Lower lobe of right lung (tissue), 2 donors: ENCODE results near the gene SSBP1. TPM values are rescaled to one million over a fixed set of nuclear protein-coding genes. Genes with fewer than 3 reads are reported as not detected.
"Not testable (repeated sequence)": the region's sequence is repeated elsewhere in the genome, so short reads cannot be mapped to it uniquely, and the experiment has no call there.

Experiments
- ATAC-seq, 2 donors: fragments of 200-7000 bp; cut with Tn5 transposase; one replicate each; pipeline ENCODE4 v1.9.1; 2020 to 2022; ENCODE audit warnings: mild to moderate bottlenecking in 2 of 2, moderate library complexity in 2 of 2
- DNase-seq: peaks from one replicate; pipeline ENCODE4 v3.0.0-alpha.2; 2020
- H3K27ac ChIP-seq: fragments of 200-600 bp; one replicate; pipeline ENCODE4 v1.8.0; 2022
- H3K27me3 ChIP-seq: fragments of 200-600 bp; one replicate; pipeline ENCODE4 v1.8.0; 2022; ENCODE audit warnings: low read depth
- H3K36me3 ChIP-seq: fragments of 200-600 bp; one replicate; pipeline ENCODE4 v1.8.0; 2022; ENCODE audit warnings: mild to moderate bottlenecking
- H3K4me1 ChIP-seq: fragments of 200-600 bp; one replicate; pipeline ENCODE4 v1.8.0; 2022
- H3K4me3 ChIP-seq: fragments of 200-600 bp; one replicate; pipeline ENCODE4 v1.8.0; 2022; ENCODE audit warnings: mild to moderate bottlenecking
- H3K9me3 ChIP-seq: fragments of 200-600 bp; one replicate; pipeline ENCODE4 v1.8.0; 2022
- intact Hi-C: fragments of 100-400 bp; cut with DNase I; formaldehyde crosslinking; loops from one replicate; pipeline ENCODE4 v1.11.0; 2022
- total RNA-seq: library from RNA; stranded (reverse); fragmentation: NEBNext Ultra II Directional; extraction: Animal tissue kit (Norgen Biotek cat#: 25700); gene quantifications from one replicate; pipeline ENCODE4 v1.2.1, GENCODE V29; 2021
- TF ChIP-seq, protein P1 (sequence below): fragments of 200-600 bp; IDR thresholded peaks from one replicate; pipeline ENCODE4 v1.8.0; 2022; ENCODE audit warnings: antibody characterized with exemption, mild to moderate bottlenecking
- donor health status: DM: no; HTN: yes; CAD: no; lungs with severe emphysema.

The SSBP1 gene
- total RNA-seq, 1 donor from 2014 or later = 65.2 TPM

DNA sequence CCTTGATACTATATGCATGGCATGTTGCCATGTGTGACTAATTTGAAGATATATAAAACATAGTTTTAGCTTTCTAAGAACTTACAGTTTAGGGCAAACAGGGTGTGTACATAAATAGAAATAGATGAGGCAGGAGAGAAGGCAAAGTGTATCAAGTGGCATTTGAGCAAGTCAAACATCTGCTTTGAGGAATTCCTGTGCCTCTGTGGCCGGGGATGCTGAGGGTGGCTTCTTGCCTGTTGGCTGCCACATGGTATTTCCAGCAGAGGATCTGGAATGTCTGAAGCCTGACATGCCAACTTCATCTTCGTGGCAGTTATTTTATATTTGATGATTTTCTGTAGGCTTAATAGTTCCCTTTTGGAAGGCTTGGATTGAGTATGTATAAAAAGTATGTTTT is 6.0 kb downstream of the SSBP1 start:
- Histone ChIP-seq H3K27me3 (no peaks in the 10 kb centered on the region), H3K9me3 (no peaks in the 10 kb centered on the region), H3K27ac (no peak overlapping the region), H3K4me3 (no peak overlapping the region), H3K4me1 (peaks cover 21% of the 10 kb centered on the region), H3K36me3 (peaks cover 97% of the 10 kb centered on the region)
- TF ChIP-seq, protein P1, sequence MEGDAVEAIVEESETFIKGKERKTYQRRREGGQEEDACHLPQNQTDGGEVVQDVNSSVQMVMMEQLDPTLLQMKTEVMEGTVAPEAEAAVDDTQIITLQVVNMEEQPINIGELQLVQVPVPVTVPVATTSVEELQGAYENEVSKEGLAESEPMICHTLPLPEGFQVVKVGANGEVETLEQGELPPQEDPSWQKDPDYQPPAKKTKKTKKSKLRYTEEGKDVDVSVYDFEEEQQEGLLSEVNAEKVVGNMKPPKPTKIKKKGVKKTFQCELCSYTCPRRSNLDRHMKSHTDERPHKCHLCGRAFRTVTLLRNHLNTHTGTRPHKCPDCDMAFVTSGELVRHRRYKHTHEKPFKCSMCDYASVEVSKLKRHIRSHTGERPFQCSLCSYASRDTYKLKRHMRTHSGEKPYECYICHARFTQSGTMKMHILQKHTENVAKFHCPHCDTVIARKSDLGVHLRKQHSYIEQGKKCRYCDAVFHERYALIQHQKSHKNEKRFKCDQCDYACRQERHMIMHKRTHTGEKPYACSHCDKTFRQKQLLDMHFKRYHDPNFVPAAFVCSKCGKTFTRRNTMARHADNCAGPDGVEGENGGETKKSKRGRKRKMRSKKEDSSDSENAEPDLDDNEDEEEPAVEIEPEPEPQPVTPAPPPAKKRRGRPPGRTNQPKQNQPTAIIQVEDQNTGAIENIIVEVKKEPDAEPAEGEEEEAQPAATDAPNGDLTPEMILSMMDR = no peak
- ATAC-seq = no peak
- intact Hi-C loops = no loop called here
- DNase-seq = no peak

DNA sequence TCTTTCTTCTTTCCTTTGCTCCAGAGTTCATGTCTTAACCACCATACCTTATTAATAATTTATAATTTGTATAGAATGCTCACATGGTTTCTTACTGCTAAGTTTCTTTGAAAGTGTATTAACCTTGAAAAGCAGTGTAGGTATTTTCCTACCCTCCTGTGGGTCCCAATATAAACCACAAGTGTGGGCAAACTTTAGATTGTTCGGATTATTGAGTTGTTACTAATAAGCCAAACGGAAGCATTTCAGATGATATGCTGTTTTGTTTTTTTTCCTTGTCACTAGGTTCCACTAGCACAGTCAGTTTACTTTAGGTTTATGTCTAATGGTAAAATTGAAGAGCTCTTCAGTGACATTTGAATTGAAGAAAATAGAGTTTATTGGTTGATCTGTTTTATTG is 10.2 kb downstream of the SSBP1 start:
- DNase-seq (no peak), ATAC-seq (no peak)
- Histone ChIP-seq H3K27me3 (no peaks in the 10 kb centered on the region), H3K4me1 (no peaks in the 10 kb centered on the region), H3K36me3 (peaks cover 100% of the 10 kb centered on the region), H3K4me3 (no peak overlapping the region), H3K27ac (no peak overlapping the region), H3K9me3 (peaks cover 29% of the 10 kb centered on the region)
- TF ChIP-seq, protein P1 = no peak
- intact Hi-C loops = no loop called here

DNA sequence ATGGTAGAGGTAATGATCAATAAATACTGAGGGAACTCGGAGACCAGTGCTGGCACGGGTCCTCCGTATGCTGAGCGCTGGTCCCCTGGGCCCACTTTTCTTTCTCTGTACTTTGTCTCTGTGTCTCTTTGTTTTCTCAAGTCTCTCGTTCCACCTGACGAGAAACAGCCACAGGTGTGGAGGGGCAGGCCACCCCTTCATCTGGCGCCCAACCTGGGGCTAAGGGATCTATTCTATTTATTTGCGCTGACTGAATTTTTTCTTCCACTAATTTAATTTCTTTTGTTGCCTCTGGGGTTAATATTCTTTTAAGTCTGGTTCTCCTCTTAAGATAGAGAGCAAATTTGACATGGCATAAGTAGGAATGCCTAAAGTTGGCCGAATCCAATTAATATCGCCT is 13.7 kb downstream of the SSBP1 start:
- DNase-seq, H3K27me3 ChIP-seq, intact Hi-C loops, H3K4me1 ChIP-seq, H3K27ac ChIP-seq, H3K4me3 ChIP-seq, ATAC-seq: not testable (repeated sequence)
- Histone ChIP-seq H3K9me3 (peaks cover 29% of the 10 kb centered on the region), H3K36me3 (peaks cover 100% of the 10 kb centered on the region)

DNA sequence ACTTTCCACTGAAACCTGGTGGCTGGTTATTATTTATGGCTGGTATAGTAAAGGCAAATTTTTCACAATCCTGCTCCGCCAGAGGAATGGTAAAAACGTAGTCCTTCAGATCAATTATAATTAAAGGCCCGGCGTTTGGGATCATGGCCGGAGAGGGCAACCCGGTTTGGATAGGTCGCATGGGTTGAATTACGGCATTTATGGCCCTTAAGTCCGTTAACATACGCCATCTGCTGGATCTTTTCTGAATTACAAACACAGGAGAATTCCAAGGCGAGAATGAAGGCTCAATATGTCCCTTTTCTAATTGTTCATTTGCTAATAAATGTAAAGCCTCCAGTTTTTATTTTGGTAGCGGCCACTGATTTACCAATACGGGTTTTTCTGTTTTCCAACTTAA is 14.5 kb downstream of the SSBP1 start:
- TF ChIP-seq, protein P1 = peak; percentile 12
- Histone ChIP-seq H3K4me1 (no peaks in the 10 kb centered on the region), H3K36me3 (peaks cover 100% of the 10 kb centered on the region), H3K9me3 (peaks cover 29% of the 10 kb centered on the region), H3K27me3 (no peaks in the 10 kb centered on the region), H3K27ac (no peak overlapping the region), H3K4me3 (no peak overlapping the region)
- DNase-seq (no peak), ATAC-seq (no peak)
- intact Hi-C loops = no loop called here

DNA sequence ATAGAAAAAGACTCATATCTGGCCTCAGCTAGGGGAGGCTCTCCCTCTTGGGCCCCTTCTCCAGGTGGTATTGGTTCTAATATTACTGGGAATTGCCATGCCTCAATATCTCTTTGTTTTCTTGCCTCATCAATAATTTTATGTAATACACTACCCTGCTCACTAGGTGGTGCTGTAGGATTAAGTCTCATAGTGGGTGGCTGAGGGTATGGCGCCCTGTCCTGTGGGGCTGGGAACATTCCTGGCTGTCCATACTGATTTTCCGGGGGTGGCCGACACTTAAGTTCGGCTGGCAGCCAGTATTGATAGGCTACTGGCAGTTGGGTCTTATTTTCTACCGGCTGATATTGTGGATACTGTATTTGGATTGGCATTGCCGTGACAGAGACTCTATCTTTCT is 16.8 kb downstream of the SSBP1 start:
- peaks cover 29% of the 10 kb centered on the region for H3K9me3 ChIP-seq
- H3K27ac ChIP-seq = no peak overlapping the region
- TF ChIP-seq, protein P1 = peak; percentile 34
- intact Hi-C loops = no loop called here
- H3K4me1 ChIP-seq = no peaks in the 10 kb centered on the region
- DNase-seq = no peak
- H3K27me3 ChIP-seq = no peaks in the 10 kb centered on the region
- no peak overlapping the region for H3K4me3 ChIP-seq
- H3K36me3 ChIP-seq = peaks cover 98% of the 10 kb centered on the region
- no peak for ATAC-seq

DNA sequence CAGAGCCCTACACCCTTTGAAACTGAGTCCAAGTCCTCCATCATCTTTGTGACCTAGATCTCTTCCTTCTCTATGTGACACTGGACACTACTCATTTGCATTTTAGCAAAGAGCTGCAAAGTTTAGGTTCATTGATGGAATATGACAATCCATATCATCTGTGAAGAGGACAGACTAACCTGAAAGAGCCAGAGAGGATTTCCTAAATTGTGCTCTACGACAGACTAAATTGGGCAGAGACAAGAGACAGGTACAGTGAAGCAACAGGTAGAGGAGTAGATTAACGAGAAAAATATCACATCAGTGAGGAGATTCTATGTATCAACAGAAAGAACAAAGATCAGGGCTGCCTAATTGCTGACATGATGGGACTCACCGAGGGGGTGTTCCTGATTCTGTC is 25.6 kb downstream of the SSBP1 start, which contains the start of gene TAS2R3:
TSS of gene TAS2R3 (plus strand) at position 301 of the 400 bp plus-strand sequence. CDS start at position 363, 62 bp downstream.
- intact Hi-C loops = no loop called here

DNA sequence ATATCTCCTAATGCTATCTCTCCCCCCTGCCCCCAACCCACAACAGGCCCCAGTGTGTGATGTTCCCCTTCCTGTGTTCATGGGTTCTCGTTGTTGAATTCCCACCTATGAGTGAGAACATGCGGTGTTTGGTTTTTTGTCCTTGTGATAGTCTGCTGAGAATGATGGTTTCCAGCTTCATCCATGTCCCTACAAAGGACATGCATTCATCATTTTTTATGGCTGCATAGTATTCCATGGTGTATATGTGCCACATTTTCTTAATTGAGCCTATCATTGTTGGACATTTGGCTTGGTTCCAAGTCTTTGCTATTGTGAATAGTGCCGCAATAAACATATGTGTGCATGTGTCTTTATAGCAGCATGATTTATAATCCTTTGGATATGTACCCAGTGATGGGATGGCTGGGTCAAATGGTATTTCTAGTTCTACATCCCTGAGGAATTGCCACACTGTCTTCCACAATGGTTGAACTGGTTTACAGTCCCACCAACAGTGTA is 32.0 kb downstream of the SSBP1 start:
- ATAC-seq, H3K27ac ChIP-seq, intact Hi-C loops, H3K4me1 ChIP-seq, H3K36me3 ChIP-seq, DNase-seq, H3K9me3 ChIP-seq, H3K27me3 ChIP-seq, H3K4me3 ChIP-seq: not testable (repeated sequence)

More for the DNA sequence above, 25.6 kb downstream of the SSBP1 start, which contains the start of gene TAS2R3:
- DNase-seq (no peak), ATAC-seq (no peak)
- peaks cover 57% of the 10 kb centered on the region for H3K36me3 ChIP-seq
- no peaks in the 10 kb centered on the region for H3K9me3 ChIP-seq
- no peak within 1 kb of the TSS for H3K27ac ChIP-seq
- TF ChIP-seq, protein P1 = no peak
- H3K4me1 ChIP-seq = no peaks in the 10 kb centered on the region
- H3K27me3 ChIP-seq = no peaks in the 10 kb centered on the region
- no peak within 1 kb of the TSS for H3K4me3 ChIP-seq
